GM12878 (cell line): ENCODE results near the gene MYT1. TPM values are rescaled to one million over a fixed set of nuclear protein-coding genes. Genes with fewer than 3 reads are reported as not detected.

Experiments used
- ATAC-seq: fragments of 200-7000 bp; cut with Tn5 transposase; 3 replicates; pipeline ENCODE4 v1.9.1; 2020; ENCODE audit warnings: mild to moderate bottlenecking, moderate library complexity
- BruUV-seq: library from RNA; stranded (reverse); fragments of 400-500 nt; replicated peaks from 2 replicates; lab custom pipeline; 2021; lab: Mats Ljungman, UMichigan
- CTCF ChIA-PET: fragments of 300-600 bp; sonication (Branson Sonifier 250); formaldehyde crosslinking; extraction: SDS; loops from one replicate; lab custom pipeline; 2021; ENCODE audit warnings: inconsistent platforms; lab: Yijun Ruan, JAX
- POLR2A ChIA-PET: fragments of 350-600 bp; formaldehyde crosslinking; extraction: SDS; loops from one replicate; lab custom pipeline; 2021; ENCODE audit warnings: inconsistent platforms; lab: Charles Lee
- RAD21 ChIA-PET: fragments of 300-600 bp; sonication (Branson Sonifier 250); formaldehyde crosslinking; loops from one replicate; lab custom pipeline; 2023; ENCODE audit warnings: antibody characterized with exemption; ENCODE audit not compliant: unreplicated experiment; lab: Charles Lee
- SMC1A ChIA-PET: fragments of 300-600 bp; sonication (Branson Sonifier 250); formaldehyde crosslinking; loops from one replicate; lab custom pipeline; 2023; ENCODE audit not compliant: unreplicated experiment, uncharacterized antibody; lab: Charles Lee
- DNase-seq: peaks from one replicate; pipeline ENCODE4 v3.0.0-alpha.2; 2011; ENCODE audit warnings: low read depth, low spot score
- FAIRE-seq: peaks from 3 replicates; lab custom pipeline; 2011; peaks lifted over from hg19 to GRCh38; lab: Jason Lieb, UNC
- H2AFZ ChIP-seq: 2 replicates; pipeline ENCODE4 v1.6.0; 2011; ENCODE audit warnings: low read depth, low read length, control low read depth; ENCODE audit not compliant: control insufficient read depth
- H3K27ac ChIP-seq: 2 replicates; pipeline ENCODE4 v1.5.1; 2011; ENCODE audit warnings: control low read depth; ENCODE audit not compliant: control insufficient read depth, insufficient read depth
- H3K27me3 ChIP-seq, 2 experiments: replicated peaks in 1 of 2; 2 replicates each; pipeline versions ENCODE4 v1.6.0 to v1.6.1; 2011; ENCODE audit warnings: low read length in 1 of 2; ENCODE audit not compliant: control insufficient read depth in 2 of 2, insufficient read depth in 2 of 2
- H3K36me3 ChIP-seq, 2 experiments: 2 replicates each; pipeline ENCODE4 v1.5.1; 2011; ENCODE audit warnings: low read length in 1 of 2; ENCODE audit not compliant: control insufficient read depth in 2 of 2, insufficient read depth in 2 of 2
- H3K4me1 ChIP-seq: 2 replicates; pipeline ENCODE4 v1.6.1; 2011; ENCODE audit warnings: mild to moderate bottlenecking, low read length, moderate library complexity, mixed read lengths; ENCODE audit not compliant: control insufficient read depth, insufficient read depth
- H3K4me2 ChIP-seq: 2 replicates; pipeline ENCODE4 v1.6.0; 2011; ENCODE audit warnings: control low read depth; ENCODE audit not compliant: control insufficient read depth, insufficient read depth
- H3K4me3 ChIP-seq: fragments of 200-600 bp; sonication (generic); 2 replicates; pipeline ENCODE4 v1.5.1; 2016
- H3K79me2 ChIP-seq: 2 replicates; pipeline ENCODE4 v1.6.0; 2011; ENCODE audit warnings: low read length; ENCODE audit not compliant: control insufficient read depth, insufficient read depth
- H3K9ac ChIP-seq: 2 replicates; pipeline ENCODE4 v1.8.0; 2011; ENCODE audit warnings: low read length, control low read depth, mixed read lengths; ENCODE audit not compliant: control insufficient read depth, insufficient read depth
- H3K9me3 ChIP-seq: replicated peaks from 3 replicates; pipeline ENCODE4 v1.5.1; 2011; ENCODE audit warnings: mild to moderate bottlenecking, low read length; ENCODE audit not compliant: control insufficient read depth, insufficient read depth
- H4K20me1 ChIP-seq: 2 replicates; pipeline ENCODE4 v1.6.0; 2011; ENCODE audit not compliant: control insufficient read depth, insufficient read depth
- CEBPB ChIP-seq, 2 experiments: fragments of 150-350 bp in 1 of 2; IDR thresholded peaks; 2 replicates each; pipeline ENCODE4 v1.6.1; 2012 to 2014; ENCODE audit warnings: low read depth in 2 of 2, low read length in 2 of 2, borderline replicate concordance in 1 of 2, inconsistent platforms in 1 of 2
- MLLT1 ChIP-seq: fragments of 450-650 bp; IDR thresholded peaks from 2 replicates; pipeline ENCODE4 v1.6.1; 2016; ENCODE audit warnings: mild to moderate bottlenecking
- MYB ChIP-seq: fragments of 150-350 bp; IDR thresholded peaks from 2 replicates; pipeline ENCODE4 v1.6.1; 2014; ENCODE audit warnings: mild to moderate bottlenecking, low read depth, low read length, borderline replicate concordance
- PBX3 ChIP-seq: IDR thresholded peaks from 2 replicates; pipeline ENCODE4 v1.6.1; 2011; ENCODE audit warnings: mild to moderate bottlenecking, low read depth, low read length, moderate library complexity; ENCODE audit not compliant: insufficient replicate concordance
- PRDM15 ChIP-seq: fragments of 450-650 bp; formaldehyde crosslinking; IDR thresholded peaks from 2 replicates; pipeline ENCODE4 v1.4.0; 2020; ENCODE audit warnings: mild to moderate bottlenecking, moderate library complexity
- TAF1 ChIP-seq: IDR thresholded peaks from 2 replicates; pipeline ENCODE4 v1.6.1; 2011; ENCODE audit warnings: mild to moderate bottlenecking, low read depth, low read length, borderline replicate concordance
- TCF12 ChIP-seq: IDR thresholded peaks from 2 replicates; pipeline ENCODE4 v1.6.1; 2011; ENCODE audit warnings: low read depth, mild to moderate bottlenecking, low read length
- ZBTB40 ChIP-seq: fragments of 450-650 bp; IDR thresholded peaks from 2 replicates; pipeline ENCODE4 v1.6.1; 2016; ENCODE audit warnings: mild to moderate bottlenecking, moderate library complexity, borderline replicate concordance
- WGBS: methylation state at CpG from one replicate; pipeline ENCODE4 v1.1.6; 2016; ENCODE audit warnings: low lambda C conversion rate; ENCODE audit not compliant: insufficient replicate concordance, insufficient coverage; ENCODE audit errors: missing lambda C conversion rate; 5-methylcytosine and 5-hydroxymethylcytosine counted together
- in situ Hi-C: fragments of 300-500 bp; cut with MboI; formaldehyde crosslinking; loops from 9 replicates; pipeline ENCODE4 v1.14.3; 2018; ENCODE audit warnings: mixed read lengths
- intact Hi-C: fragments of 100-400 bp; cut with micrococcal nuclease; formaldehyde crosslinking; loops from one replicate; pipeline ENCODE4 v1.14.2; 2022; ENCODE audit not compliant: unreplicated experiment
- polyA plus RNA-seq, 11 experiments: library from polyadenylated mRNA; depleted of rRNA in 4 of 11; unstranded in 6 of 11; stranded (reverse) in 5 of 11; fragments of >200 nt; fragmentation: Nextera tagmentation in 4 of 11; fragmentation: Illumina TruSeq in 1 of 11; extraction: Ambion mirVana in 4 of 11; extraction: Trizol in 1 of 11; gene quantifications; 1 replicate in 1 of 11; 2 replicates in 10 of 11; pipeline versions ENCODE4 v1.2.1 to v1.2.3, GENCODE V29; 2011 to 2016; ENCODE audit warnings: inconsistent platforms in 2 of 11, missing spikeins in 2 of 11, low read depth in 1 of 11
- total RNA-seq, 4 experiments: library from RNA; depleted of rRNA in 3 of 4; stranded (reverse); fragments of >200 nt in 3 of 4; fragmentation: Illumina TruSeq in 1 of 4; extraction: Trizol in 1 of 4; gene quantifications; 2 replicates each; pipeline versions ENCODE4 v1.2.1 to v1.2.3, GENCODE V29; 2013 to 2021

MYT1 gene
- total and polyA plus RNA-seq, 10 of the 15 experiments (the other 5 are each of a cell fraction or from before 2014, with no cell fraction given), result 0.01 to 0.10 TPM; not detected in 8

GRCh38 chr20:64216910-64217309 lies 52.7 kb downstream of the MYT1 start:
- TF ChIP-seq PBX3 (no peak), CEBPB (IDR thresholded peaks at IDR 0.05; ENCODE audit: borderline replicate concordance in 1 of 2, low read depth in 2 of 2, low read length in 2 of 2) (no peak), MLLT1 (no peak), MYB (no peak), ZBTB40 (no peak), TCF12 (no peak), TAF1 (no peak), PRDM15 (CRISPR knock-in tag) (no peak)
- in situ Hi-C loops (no loop called here), intact Hi-C loops (no loop called here)
- Histone ChIP-seq H3K4me2 (no peak overlapping the region), H3K79me2 (no peaks in the 10 kb centered on the region), H4K20me1 (no peaks in the 10 kb centered on the region), H3K4me3 (no peak overlapping the region), H2AFZ (no peak overlapping the region), H3K9ac (no peak overlapping the region), H3K9me3 (no peaks in the 10 kb centered on the region), H3K4me1 (no peaks in the 10 kb centered on the region), H3K36me3 (no peaks in the 10 kb centered on the region), H3K27me3 (peaks cover 0 to 5% of the 10 kb centered on the region in 2 experiments; a peak in 2 of 4 replicates), H3K27ac (no peak overlapping the region)
- BruUV-seq, result no TSS peak
- FAIRE-seq (no peak), DNase-seq (no peak), ATAC-seq (no peak)
- RAD21 ChIA-PET, result no interaction called here
- SMC1A ChIA-PET, result no interaction called here
- POLR2A ChIA-PET, result no interaction called here
- CTCF ChIA-PET, result no interaction called here
- 26% methylated on average over 11 of the region's 11 CpGs for WGBS
